Measurements from ENCODE around the gene CASP5. TPM values are rescaled to one million over a fixed set of nuclear protein-coding genes. Genes with fewer than 3 reads are reported as not detected.
"Not testable (repeated sequence)": the region's sequence is repeated elsewhere in the genome, so short reads cannot be mapped to it uniquely, and the experiment has no call there.

Gene CASP5
- not detected for polyA plus RNA-seq (2012; ENCODE audit: insufficient read depth, insufficient read length, low read depth)

- no peaks in the 10 kb centered on the region for H3K27me3 ChIP-seq
- no peaks in the 10 kb centered on the region for H3K36me3 ChIP-seq
- DNase-seq = no peak
- no peaks in the 10 kb centered on the region for H3K4me1 ChIP-seq
- no peaks in the 10 kb centered on the region for H3K9me3 ChIP-seq
- TF ChIP-seq CTCF (IDR thresholded peaks at IDR 0.05; ENCODE audit: low read depth, low read length) = no peak
- H3K4me3 ChIP-seq (ENCODE audit: low read depth, low read length) = no peak within 1 kb of the TSS
Observed at GRCh38 chr11:105023003-105023402, at the start of gene CASP5. CASP5 (minus strand) TSS chr11:105023168; CDS start chr11:105023136, 32 bp downstream.

- H3K4me3 ChIP-seq (ENCODE audit: low read depth, low read length); H3K27me3 ChIP-seq; DNase-seq; H3K36me3 ChIP-seq; H3K9me3 ChIP-seq; H3K4me1 ChIP-seq: not testable (repeated sequence)
Observed at GRCh38 chr11:105072080-105072479, 49.1 kb upstream of the CASP5 start.

GRCh38 chr11:105071089-105071732, 48.2 kb upstream of the CASP5 start:
- Histone ChIP-seq H3K27me3 (no peaks in the 10 kb centered on the region), H3K4me1 (no peaks in the 10 kb centered on the region; the same call in 1 of the 2 replicates), H3K9me3 (no peaks in the 10 kb centered on the region; the same call in 1 of the 2 replicates), H3K36me3 (no peaks in the 10 kb centered on the region), H3K4me3 (ENCODE audit: low read depth, low read length) (no peak overlapping the region)
- DNase-seq = no peak
- no peak for TF ChIP-seq CTCF (IDR thresholded peaks at IDR 0.05; ENCODE audit: low read depth, low read length)

- no peak overlapping the region for H3K4me3 ChIP-seq (ENCODE audit: low read depth, low read length)
- no peak for TF ChIP-seq CTCF (IDR thresholded peaks at IDR 0.05; ENCODE audit: low read depth, low read length)
- DNase-seq = no peak
- H3K9me3 ChIP-seq = no peaks in the 10 kb centered on the region; the same call in 1 of the 2 replicates
- H3K27me3 ChIP-seq = no peaks in the 10 kb centered on the region
- no peaks in the 10 kb centered on the region; the same call in 1 of the 2 replicates for H3K4me1 ChIP-seq
- H3K36me3 ChIP-seq = no peaks in the 10 kb centered on the region
Observed at GRCh38 chr11:105070306-105070705, 47.3 kb upstream of the CASP5 start.

GRCh38 chr11:105069749-105070148, 46.8 kb upstream of the CASP5 start:
- H3K4me3 ChIP-seq (ENCODE audit: low read depth, low read length); H3K9me3 ChIP-seq; DNase-seq; H3K4me1 ChIP-seq; H3K36me3 ChIP-seq; H3K27me3 ChIP-seq: not testable (repeated sequence)

- H3K4me1 ChIP-seq; H3K36me3 ChIP-seq; H3K4me3 ChIP-seq (ENCODE audit: low read depth, low read length); H3K27me3 ChIP-seq; DNase-seq; H3K9me3 ChIP-seq: not testable (repeated sequence)
Observed at GRCh38 chr11:105063245-105063941, 40.4 kb upstream of the CASP5 start.

- H3K4me1 ChIP-seq = no peaks in the 10 kb centered on the region
Observed at GRCh38 chr11:105057432-105057831, 34.5 kb upstream of the CASP5 start.

More at GRCh38 chr11:105057432-105057831, 34.5 kb upstream of the CASP5 start:
- Histone ChIP-seq H3K27me3 (no peaks in the 10 kb centered on the region), H3K9me3 (no peaks in the 10 kb centered on the region), H3K36me3 (no peaks in the 10 kb centered on the region), H3K4me3 (ENCODE audit: low read depth, low read length) (no peak overlapping the region)
- TF ChIP-seq CTCF (IDR thresholded peaks at IDR 0.05; ENCODE audit: low read depth, low read length) = no peak
- DNase-seq = no peak

All from BE2C (cell line).